A673 (cell line): Measurements from ENCODE around the gene CYLD. TPM values are rescaled to one million over a fixed set of nuclear protein-coding genes. Genes with fewer than 3 reads are reported as not detected.

Experiments used
- BruUV-seq: library from RNA; stranded (reverse); fragments of 400-500 nt; replicated peaks from 2 replicates; lab custom pipeline; 2021; lab: Mats Ljungman, UMichigan
- CTCF ChIA-PET: fragments of 300-600 bp; sonication (Branson Sonifier 250); formaldehyde crosslinking; loops from one replicate; lab custom pipeline; 2022; ENCODE audit warnings: antibody characterized with exemption; lab: Charles Lee
- POLR2A ChIA-PET: fragments of 300-600 bp; sonication (Branson Sonifier 250); formaldehyde crosslinking; loops from one replicate; lab custom pipeline; 2022; ENCODE audit warnings: antibody characterized with exemption; ENCODE audit not compliant: low non-redundant PET; lab: Charles Lee
- DNase-seq: peaks from one replicate; pipeline ENCODE4 v3.0.0-alpha.2; 2015; ENCODE audit warnings: low spot score
- H3K27ac ChIP-seq: fragments of 200-600 bp; sonication (generic); 2 replicates; pipeline ENCODE4 v1.5.1; 2016; ENCODE audit warnings: mixed run types, low read depth, mild to moderate bottlenecking, mixed read lengths, antibody characterized with exemption, low read length; ENCODE audit not compliant: poor library complexity, severe bottlenecking
- H3K27me3 ChIP-seq: fragments of 200-600 bp; sonication (generic); replicated peaks from 2 replicates; pipeline ENCODE4 v1.6.1; 2017; ENCODE audit warnings: mixed run types, low read depth, mild to moderate bottlenecking, mixed read lengths, antibody characterized with exemption, low read length; ENCODE audit not compliant: insufficient read depth, poor library complexity
- H3K36me3 ChIP-seq: fragments of 200-600 bp; sonication (generic); 2 replicates; pipeline ENCODE4 v1.6.1; 2016; ENCODE audit warnings: mixed run types, mild to moderate bottlenecking, mixed read lengths, antibody characterized with exemption, low read length; ENCODE audit not compliant: insufficient read depth, poor library complexity, severe bottlenecking
- H3K4me1 ChIP-seq: fragments of 200-600 bp; sonication (generic); 2 replicates; pipeline ENCODE4 v1.6.1; 2017; ENCODE audit warnings: mixed run types, mild to moderate bottlenecking, mixed read lengths, antibody characterized with exemption, low read length; ENCODE audit not compliant: insufficient read depth, poor library complexity, severe bottlenecking
- H3K4me3 ChIP-seq: fragments of 200-600 bp; sonication (generic); 2 replicates; pipeline ENCODE4 v1.5.1; 2016; ENCODE audit warnings: low read depth, mixed run types, mild to moderate bottlenecking, mixed read lengths, low read length; ENCODE audit not compliant: poor library complexity, severe bottlenecking
- H3K9me3 ChIP-seq: fragments of 200-600 bp; sonication (generic); 2 replicates; pipeline ENCODE4 v1.6.1; 2016; ENCODE audit warnings: mixed run types, low read depth, mild to moderate bottlenecking, mixed read lengths, antibody characterized with exemption, low read length; ENCODE audit not compliant: poor library complexity, severe bottlenecking
- EZH2 ChIP-seq: fragments of 200-600 bp; sonication (generic); IDR thresholded peaks from 2 replicates; pipeline ENCODE4 v1.6.1; 2017; ENCODE audit warnings: borderline replicate concordance, low read depth, mild to moderate bottlenecking, mixed read lengths, antibody characterized with exemption, low read length; ENCODE audit not compliant: poor library complexity, severe bottlenecking
- intact Hi-C: fragments of 100-400 bp; cut with micrococcal nuclease; formaldehyde crosslinking; loops from one replicate; pipeline ENCODE4 v1.10.0; 2022; ENCODE audit not compliant: unreplicated experiment
- total RNA-seq: library from RNA; stranded (reverse); gene quantifications from 2 replicates; pipeline ENCODE4 v1.2.3, GENCODE V29; 2021
- TF ChIP-seq, protein P1 (sequence below): fragments of 300-800, 200-600 bp; sonication (generic); conservative IDR thresholded peaks from 2 replicates; pipeline ENCODE4 v1.5.1; 2017; ENCODE audit warnings: low read depth, mild to moderate bottlenecking, antibody characterized with exemption, low read length, moderate library complexity, mixed read lengths

CYLD gene
- total RNA-seq, 1 experiment from 2014 or later = 6.3 TPM

DNA sequence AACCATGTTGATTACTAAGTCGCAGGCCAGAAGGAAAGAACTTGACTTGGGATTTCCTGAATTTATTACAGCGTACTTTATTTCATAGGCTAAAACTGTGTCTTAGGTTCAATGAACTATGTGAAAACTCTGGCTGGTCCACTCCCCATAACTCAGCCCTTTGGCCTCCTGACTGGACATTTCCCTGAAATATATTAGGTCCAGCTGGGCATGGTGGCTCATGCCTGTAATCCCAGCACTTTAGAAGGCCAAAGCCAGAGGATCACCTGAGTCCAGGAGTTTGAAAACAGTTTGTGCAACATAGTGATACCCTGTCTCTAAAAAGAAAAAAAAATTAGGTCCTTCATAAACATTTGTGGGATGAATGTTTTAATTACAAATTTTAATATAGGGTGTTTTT is 97.0 kb downstream of the CYLD start:
- Histone ChIP-seq H3K9me3 (no peaks in the 10 kb centered on the region), H3K27me3 (peaks cover 33% of the 10 kb centered on the region), H3K36me3 (no peaks in the 10 kb centered on the region), H3K4me3 (no peak overlapping the region), H3K4me1 (no peaks in the 10 kb centered on the region), H3K27ac (no peak overlapping the region)
- BruUV-seq = no TSS peak
- CTCF ChIA-PET = no interaction called here
- TF ChIP-seq, protein P1, sequence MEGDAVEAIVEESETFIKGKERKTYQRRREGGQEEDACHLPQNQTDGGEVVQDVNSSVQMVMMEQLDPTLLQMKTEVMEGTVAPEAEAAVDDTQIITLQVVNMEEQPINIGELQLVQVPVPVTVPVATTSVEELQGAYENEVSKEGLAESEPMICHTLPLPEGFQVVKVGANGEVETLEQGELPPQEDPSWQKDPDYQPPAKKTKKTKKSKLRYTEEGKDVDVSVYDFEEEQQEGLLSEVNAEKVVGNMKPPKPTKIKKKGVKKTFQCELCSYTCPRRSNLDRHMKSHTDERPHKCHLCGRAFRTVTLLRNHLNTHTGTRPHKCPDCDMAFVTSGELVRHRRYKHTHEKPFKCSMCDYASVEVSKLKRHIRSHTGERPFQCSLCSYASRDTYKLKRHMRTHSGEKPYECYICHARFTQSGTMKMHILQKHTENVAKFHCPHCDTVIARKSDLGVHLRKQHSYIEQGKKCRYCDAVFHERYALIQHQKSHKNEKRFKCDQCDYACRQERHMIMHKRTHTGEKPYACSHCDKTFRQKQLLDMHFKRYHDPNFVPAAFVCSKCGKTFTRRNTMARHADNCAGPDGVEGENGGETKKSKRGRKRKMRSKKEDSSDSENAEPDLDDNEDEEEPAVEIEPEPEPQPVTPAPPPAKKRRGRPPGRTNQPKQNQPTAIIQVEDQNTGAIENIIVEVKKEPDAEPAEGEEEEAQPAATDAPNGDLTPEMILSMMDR = no peak
- TF ChIP-seq EZH2 = no peak
- intact Hi-C loops = no loop called here
- POLR2A ChIA-PET = no interaction called here
- no peak for DNase-seq

DNA sequence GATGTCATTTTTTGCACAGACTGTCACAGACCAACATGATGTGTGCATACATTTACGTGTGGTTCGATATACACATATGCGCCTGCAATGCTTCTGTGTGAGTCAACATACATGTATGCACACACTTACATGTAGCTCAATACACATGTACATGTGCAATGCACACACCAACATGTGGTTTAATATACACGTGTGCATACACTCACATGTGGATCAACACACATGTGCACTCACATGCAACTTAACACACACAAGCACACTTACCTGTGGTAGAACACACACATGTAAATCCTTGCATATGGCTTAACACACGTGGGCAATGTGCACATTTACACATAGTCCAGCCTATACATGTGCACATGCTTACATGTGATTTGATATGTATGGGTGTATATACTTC is 97.5 kb downstream of the CYLD start:
- CTCF ChIA-PET = no interaction called here
- peaks cover 34% of the 10 kb centered on the region for H3K27me3 ChIP-seq
- POLR2A ChIA-PET = no interaction called here
- no peaks in the 10 kb centered on the region for H3K36me3 ChIP-seq
- no peak overlapping the region for H3K27ac ChIP-seq
- TF ChIP-seq EZH2 = no peak
- TF ChIP-seq, protein P1 = no peak
- no TSS peak for BruUV-seq
- no peaks in the 10 kb centered on the region for H3K9me3 ChIP-seq
- no peak for DNase-seq
- intact Hi-C loops = no loop called here
- H3K4me3 ChIP-seq = no peak overlapping the region
- H3K4me1 ChIP-seq = no peaks in the 10 kb centered on the region

DNA sequence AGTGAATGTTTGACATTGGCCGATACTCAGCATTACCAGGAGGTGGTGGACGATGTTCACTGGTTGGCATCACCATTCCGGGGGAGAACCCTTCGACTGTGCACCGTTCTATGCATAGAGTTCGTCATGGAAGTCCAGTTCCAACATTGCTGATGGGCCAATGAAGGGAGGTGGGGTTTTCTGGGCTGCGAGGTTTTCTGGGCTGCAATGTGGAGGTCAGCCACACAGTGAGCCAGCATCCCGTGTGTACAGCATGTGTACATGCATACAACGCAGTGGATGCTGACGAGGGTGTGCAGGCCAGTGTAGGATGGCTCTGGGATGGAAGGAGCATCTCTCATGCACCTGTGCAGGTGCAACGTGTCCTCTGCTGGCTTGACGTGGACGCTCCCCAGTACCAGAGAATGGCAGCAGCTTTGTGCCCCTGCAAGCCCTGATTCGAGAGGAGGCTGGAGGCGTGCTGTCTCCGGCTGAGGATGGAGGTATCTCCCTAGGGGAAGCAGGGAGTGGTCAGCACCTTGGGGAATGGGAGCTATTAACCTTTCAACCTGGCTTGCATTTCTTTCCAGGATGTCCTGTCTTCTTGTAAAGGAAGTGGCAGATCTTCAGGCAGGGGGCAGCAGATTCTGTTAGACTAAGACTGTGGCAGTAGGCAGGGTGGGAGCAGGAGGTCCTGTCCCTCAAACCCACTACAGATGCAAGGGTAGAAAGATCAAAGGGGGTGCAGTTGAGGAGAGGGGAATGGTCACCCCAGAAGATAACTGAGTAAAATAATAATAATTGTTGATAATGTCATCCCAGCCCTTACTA is 98.2 kb downstream of the CYLD start:
- CTCF ChIA-PET = no interaction called here
- H3K36me3 ChIP-seq = no peaks in the 10 kb centered on the region
- no TSS peak for BruUV-seq

More for the DNA sequence above, 98.2 kb downstream of the CYLD start:
- H3K9me3 ChIP-seq = no peaks in the 10 kb centered on the region
- TF ChIP-seq EZH2 = no peak
- TF ChIP-seq, protein P1 = peak; percentile 24; the same call in 1 of the 2 replicates
- no peak overlapping the region for H3K27ac ChIP-seq
- H3K4me1 ChIP-seq = no peaks in the 10 kb centered on the region
- DNase-seq = no peak
- POLR2A ChIA-PET = no interaction called here
- peaks cover 39% of the 10 kb centered on the region for H3K27me3 ChIP-seq
- no peak overlapping the region for H3K4me3 ChIP-seq
- intact Hi-C loops = no loop called here
